ENCODE results near the gene KCNMB4. TPM values are rescaled to one million over a fixed set of nuclear protein-coding genes. Genes with fewer than 3 reads are reported as not detected.
A peak's percentile ranks its signal among the peaks of the same experiment; 100 is the strongest.
"Not testable (repeated sequence)": the region's sequence is repeated elsewhere in the genome, so short reads cannot be mapped to it uniquely, and the experiment has no call there.

KCNMB4 gene
- polyA plus RNA-seq, 3 donors, result 20.1 to 24.7 (median 22.9) TPM

DNA sequence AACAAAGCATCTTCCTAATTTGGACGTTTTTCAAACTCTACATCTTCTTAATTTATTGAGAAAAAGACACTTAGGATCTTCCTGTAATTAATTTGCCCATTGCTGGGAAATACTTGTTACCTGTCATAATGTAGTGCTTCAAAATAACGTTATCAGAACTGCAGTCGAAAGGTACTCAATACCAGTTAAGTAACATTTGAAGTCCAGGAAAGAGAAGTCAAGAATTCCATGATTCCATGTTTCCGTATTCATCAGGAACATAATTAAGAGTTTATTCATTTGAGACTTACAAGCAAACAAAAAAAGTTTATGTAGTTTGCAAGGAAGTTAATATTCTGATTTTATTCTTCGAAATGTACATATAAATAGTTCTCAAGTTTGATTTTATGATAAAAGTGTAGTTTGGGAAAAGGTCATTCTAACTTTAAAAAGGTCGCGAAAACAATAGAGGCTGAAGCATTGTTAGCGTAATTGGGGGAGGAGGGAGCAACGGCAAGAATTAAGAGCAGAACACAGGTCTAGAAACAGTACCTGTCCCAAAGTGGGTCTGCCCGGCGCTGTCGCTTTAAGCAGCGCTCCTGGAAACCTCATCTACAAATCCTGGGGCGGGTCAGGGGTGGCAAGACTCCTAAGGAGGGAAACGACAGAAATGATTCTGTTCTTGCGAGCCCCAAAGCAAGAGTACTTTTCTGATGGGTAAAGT is 1.2 kb upstream of the KCNMB4 start:
- peak; percentile 7 for DNase-seq

DNA sequence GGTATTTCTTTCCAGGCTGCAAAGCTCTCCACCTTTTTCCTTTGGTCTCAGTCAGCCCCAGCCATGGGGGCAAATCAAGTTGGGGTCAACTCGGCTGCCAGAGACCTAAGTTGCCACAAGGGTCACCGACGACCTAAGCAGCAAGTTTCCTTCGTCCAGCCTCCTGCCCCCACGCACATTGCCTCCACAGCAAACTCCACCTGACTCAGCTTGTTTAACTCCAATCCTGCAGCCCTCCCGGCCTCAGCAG is 767 bp upstream of the KCNMB4 start:
- peak; percentile 17 for DNase-seq

DNA sequence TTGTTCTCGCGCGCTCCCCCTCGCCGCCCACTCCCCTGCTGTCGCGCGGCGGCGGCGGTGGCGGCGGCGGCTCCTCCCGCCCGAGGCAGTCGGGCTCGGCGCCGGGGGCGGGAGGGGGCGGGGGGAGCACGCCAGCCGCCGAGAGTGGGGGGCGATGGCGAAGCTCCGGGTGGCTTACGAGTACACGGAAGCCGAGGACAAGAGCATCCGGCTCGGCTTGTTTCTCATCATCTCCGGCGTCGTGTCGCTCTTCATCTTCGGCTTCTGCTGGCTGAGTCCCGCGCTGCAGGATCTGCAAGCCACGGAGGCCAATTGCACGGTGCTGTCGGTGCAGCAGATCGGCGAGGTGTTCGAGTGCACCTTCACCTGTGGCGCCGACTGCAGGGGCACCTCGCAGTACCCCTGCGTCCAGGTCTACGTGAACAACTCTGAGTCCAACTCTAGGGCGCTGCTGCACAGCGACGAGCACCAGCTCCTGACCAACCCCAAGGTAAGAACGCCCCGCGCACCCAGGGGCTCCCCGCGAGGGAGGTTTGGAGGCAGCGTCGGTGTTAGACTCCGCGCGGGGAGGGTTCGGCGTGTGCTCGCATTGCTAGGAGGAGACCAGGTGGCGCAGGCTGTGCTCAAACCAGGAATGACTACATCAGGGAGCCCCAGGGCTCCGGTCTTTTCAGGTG is 629 bp downstream of the KCNMB4 start:
- peak; percentile 42 for DNase-seq

DNA sequence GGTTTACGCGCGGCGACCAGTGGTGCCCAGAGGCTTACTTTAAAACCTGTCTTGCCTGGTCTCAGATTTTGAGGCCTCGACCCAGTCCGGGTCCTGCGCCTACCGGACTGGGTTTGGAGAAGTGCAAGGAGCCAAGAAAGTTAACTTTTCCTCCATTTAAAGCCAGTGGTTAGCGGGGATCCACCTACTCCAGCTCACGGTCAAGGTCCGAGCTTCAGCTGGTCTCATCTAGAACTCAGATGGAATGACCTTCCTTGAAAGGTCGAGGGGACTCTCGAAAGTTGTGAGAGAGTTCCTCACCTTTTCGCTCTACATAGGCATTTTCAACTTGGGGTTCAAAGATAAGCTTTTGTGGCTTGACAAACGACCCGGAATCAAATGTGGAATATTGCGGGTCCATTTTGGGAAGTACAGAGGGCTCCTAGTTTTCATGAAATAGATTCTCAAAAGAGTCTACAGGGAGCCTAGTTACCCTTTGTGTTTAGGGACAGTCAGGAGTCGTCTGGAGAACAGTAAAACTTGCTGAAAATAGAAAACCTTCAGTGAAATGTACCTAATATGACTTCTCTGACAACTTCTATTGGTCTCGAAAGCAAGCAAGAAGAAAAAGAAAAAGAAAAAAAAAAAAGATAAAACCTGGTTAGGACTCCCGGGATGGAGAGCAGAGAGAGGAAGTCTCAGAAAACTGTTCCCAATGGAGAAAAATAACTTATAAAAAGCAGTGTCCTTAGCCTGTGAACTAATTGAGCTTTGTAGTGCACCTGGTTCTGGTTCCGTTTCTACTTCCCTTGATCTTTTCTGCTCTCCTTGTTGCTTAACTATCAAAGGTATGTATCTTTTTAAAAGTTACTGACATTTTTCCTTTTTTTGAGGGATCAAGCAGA is 1.4 kb downstream of the KCNMB4 start:
- peak; percentile 20 for DNase-seq

DNA sequence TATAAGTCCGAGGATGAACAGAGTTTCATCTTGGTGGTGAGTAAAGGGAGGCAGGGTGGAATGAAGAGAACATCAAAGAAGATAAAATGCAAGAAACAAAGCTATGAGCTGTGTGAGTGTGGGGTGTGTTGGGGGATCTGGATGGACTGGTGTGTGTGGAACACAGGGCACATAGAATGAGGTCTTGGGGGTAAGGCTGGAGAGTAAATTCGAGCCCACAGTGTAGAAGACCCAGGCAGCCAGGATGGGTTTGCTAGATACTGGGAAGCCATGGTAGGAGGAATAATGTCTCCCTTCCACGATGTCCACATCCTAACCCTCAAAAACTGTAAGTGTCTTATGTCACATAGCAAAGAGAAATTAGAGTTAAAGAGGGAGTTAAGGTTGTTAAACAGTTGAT is 6.8 kb downstream of the KCNMB4 start:
- DNase-seq, result no peak

DNA sequence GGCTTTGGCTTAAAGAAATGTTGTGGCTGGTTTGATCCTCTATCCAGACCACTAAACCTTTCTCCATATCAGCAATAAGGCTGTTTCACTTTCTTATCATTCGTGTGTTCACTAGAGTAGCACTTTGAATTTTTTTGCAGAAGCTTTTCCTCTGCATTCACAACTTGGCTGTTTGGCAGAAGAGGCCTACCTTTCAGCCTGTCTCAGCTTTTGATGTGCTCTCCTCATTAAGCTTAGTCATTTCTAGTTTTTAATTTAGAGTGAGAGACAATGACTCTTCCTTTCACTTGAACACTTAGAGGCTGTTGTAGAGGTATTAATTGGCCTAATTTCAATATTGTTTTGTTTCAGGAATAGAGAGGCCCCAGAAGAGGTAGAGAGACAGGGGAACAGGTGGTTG is 13.8 kb downstream of the KCNMB4 start:
- DNase-seq, result no peak

DNA sequence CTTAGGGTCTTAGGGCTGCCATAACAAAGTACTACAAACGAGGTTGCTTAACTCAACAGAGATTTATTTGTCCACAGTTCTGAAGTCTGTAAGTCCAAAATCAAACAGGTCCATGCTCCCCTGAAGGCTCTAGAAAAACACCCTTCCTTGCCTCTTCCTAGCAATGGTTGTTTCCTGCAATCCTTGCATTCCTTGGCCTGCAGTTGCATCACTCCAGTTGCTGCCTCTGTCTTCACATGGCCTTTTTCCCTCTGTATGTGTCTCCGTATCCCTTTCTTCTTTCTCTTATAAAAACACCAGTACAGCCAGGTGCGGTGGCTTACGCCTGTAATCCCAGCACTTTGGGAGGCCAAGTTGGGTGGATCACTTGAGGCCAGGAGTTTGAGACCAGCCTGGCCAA is 17.4 kb downstream of the KCNMB4 start:
- DNase-seq, result no peak

DNA sequence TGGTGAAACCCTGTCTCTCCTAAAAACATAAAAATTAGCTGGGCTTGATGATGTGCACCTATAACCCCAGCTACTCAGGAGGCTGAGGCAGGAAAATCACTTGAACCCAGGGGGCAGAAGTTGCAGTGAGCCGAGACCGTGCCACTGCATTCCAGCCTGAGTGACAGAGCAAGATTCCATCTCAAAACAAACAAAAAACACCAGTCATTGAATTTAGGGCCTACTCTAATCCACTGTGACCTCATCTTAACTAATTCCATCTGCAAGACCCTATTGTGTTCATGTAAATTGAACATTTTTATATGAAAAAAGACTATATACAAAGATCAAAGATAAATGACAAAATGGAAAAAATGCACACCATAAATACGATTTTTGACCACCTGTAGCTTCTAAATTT is 17.8 kb downstream of the KCNMB4 start:
- no peak for DNase-seq

DNA sequence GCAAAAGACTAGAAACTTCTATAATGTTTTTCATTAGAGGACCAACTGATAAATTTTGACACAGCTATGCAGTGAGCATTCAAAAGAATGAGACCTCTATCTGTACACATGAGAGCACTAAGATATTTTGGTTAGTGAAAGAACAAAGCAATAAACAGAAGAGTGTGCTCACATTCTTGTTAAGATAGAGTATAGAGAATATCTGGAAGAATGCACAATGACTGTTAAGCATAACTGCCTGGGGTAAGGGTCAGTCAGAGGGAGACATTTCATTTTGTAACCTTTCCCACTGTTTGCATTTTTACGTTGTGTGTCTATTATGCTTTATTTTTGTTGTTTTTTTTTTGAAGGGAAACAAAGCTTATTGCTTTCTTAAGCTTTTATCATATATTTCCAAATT is 20.7 kb downstream of the KCNMB4 start:
- DNase-seq, result no peak

DNA sequence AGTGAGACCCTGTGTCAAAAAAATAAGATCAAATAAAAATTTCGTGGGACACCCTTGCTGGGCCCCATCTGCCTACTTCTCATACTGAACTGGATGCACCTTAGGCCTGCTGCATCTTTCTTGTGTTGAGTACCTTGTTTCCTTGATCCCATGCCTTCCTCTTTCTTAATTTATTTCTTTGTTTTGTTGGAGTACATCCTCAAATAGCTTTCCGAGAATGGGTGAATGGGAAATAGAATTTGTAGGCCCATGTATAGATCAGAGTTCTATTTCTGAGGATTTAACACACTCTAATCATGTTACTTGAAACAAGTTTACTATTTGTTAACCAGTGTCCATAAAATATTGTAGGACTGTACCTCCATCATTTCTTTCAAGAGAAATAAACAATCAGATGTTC is 23.6 kb downstream of the KCNMB4 start:
- DNase-seq, result no peak

DNA sequence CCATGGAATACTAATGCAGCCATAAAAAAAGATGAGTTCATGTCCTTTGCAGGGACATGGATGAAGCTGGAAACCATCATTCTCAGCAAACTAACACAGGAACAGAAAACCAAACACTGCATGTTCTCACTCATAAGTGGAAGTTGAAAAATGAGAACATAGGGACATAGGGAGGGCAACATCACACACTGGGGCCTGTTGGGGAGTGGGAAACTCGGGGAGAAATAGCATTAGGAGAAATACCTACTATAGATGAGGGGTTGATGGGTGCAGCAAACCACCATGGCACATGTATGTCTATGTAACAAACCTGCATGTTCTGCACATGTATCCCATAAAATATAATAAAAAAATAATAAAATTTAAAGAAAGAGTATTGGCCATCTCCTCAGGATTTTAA is 26.5 kb downstream of the KCNMB4 start:
- DNase-seq, result not testable (repeated sequence)

DNA sequence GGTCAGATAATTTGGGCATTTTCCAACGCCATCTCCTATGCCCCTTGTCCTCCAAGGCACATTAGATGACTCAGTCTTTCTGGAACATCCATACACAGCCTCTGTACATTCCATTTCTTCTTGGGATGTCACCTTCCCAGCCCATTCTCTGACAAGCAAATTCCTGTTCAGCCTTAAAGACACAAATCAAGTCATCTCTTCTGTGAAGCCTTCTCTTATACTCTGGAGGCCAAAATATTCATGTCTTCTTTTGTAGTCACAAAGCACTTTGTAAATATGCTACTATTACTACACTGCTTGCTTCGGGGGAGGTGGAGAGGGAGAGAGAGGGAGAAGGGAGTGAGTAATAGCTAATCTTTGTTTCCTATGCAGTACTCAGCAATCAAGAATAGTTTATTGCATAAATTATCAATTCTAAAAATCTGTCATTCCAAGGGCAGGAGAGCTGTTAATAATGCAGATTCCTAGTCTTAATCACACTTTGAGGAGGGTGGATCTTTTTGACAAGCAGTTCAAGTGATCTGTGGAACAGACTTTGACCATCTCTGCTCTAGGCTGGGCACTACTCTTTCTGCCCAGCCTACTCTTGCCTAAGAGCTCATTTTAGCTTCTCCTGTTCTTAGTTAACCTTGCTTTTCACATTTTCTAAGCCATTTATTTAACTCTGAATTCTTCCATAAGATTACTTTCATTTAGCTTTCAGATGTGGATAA is 27.9 kb downstream of the KCNMB4 start:
- DNase-seq, result no peak

DNA sequence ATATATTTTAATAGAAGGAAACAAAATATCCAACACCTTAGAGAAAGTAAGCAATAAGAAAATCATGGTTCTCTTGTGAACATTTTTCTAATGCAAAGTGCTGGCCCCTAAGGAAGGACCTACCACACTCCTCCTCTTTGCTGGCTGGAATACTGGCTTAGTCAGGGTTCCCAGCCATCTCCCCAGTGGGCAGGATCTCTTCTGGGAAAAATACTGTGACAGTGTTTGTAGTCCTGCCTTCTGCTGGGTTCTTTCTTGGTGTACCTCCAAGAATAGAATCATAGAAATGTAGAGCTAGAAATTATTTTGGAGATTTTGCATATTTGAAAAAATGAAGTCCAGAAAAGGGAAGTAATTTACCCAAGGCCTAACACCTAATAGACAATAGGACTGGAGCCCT is 31.9 kb downstream of the KCNMB4 start:
- no peak for DNase-seq

DNA sequence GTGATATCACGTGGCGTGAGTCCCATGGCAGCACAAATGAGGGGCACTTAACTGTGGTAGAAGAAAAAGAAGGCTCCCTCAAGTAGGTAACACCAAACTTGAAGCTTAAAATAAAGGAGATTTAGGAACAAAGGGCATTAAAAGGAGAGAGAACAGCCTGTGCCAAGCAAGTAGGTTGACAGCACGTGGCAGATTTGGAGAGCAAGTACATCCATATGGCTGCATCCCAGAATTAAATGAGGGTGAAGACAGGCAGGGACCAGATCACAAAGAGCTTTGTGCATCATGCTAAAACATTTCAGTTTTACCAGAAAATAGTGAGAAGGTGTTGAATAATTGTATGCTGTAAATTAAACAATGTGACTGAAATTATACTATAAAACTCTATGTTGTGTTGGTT is 32.8 kb downstream of the KCNMB4 start:
- no peak for DNase-seq

DNA sequence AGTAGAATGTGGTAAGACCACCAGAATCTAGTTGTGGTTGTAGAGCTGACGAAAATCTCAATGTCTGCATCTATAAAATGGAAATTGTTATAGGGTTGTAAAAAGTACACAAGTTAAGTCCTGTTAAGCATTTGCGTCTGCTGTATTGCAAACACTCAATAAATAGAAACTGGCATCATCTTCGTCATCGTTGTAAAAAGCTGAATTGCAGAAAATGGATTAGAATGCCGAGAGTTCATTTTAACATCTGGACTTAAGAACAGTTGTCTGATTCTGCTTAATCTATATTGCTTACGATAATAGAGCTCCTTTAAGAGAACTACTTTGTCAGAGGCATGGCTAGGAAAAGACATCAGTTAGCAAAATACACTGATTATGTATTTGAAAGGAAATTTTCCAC is 33.2 kb downstream of the KCNMB4 start:
- DNase-seq, result no peak

DNA sequence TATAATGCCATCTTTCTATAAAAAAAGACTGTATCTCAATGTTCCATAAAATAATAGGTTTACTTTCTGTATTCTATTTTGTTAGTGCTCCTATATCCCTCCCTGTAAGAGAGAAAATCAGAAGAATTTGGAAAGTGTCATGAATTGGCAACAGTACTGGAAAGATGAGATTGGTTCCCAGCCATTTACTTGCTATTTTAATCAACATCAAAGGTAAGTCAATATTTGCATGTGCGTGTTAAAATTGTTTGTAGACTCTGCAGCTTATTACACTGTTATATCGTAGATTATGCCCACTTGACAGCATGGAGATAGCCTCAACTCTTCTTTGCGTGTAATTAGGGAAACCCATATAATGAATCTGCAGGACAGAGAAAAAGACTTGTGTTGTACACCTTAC is 34.0 kb downstream of the KCNMB4 start:
- no peak for DNase-seq

DNA sequence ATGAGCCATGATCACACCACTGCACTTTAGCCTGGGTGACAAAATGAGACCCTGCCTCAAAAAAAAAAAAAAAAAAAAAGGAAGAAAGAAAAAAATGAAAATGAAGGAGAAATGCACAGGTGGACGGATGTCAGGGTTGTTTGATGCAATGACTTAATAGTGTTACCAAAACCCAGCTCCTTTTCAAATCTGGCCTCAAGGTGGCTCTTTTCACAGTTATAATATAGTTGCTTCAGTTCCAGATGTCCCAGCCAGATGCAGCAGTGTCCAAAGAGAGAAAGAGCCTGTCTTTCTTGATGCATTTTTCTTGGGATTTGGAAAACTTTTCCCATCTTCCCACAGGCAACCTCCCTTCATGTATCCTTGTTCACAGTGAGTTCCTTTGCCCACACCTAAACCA is 36.5 kb downstream of the KCNMB4 start:
- no peak for DNase-seq

DNA sequence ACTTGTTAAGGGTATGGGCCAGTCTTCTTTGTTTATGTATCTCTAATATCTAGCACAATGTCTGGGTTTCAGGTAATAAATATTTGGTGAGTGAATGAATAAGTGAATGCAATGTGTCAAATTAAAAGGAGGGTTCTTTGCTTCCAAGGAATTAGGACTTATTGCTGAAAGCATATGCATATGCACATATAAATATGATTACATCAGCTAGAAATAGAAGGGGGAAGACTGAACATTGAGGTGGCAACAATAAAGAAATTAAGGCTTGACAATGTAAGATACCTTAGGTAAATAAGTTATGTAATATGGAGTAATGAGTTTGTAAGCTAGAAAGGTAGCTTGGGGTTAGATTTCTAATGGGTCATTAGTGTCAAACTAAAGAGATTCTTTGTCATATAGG is 37.7 kb downstream of the KCNMB4 start:
- no peak for DNase-seq

DNA sequence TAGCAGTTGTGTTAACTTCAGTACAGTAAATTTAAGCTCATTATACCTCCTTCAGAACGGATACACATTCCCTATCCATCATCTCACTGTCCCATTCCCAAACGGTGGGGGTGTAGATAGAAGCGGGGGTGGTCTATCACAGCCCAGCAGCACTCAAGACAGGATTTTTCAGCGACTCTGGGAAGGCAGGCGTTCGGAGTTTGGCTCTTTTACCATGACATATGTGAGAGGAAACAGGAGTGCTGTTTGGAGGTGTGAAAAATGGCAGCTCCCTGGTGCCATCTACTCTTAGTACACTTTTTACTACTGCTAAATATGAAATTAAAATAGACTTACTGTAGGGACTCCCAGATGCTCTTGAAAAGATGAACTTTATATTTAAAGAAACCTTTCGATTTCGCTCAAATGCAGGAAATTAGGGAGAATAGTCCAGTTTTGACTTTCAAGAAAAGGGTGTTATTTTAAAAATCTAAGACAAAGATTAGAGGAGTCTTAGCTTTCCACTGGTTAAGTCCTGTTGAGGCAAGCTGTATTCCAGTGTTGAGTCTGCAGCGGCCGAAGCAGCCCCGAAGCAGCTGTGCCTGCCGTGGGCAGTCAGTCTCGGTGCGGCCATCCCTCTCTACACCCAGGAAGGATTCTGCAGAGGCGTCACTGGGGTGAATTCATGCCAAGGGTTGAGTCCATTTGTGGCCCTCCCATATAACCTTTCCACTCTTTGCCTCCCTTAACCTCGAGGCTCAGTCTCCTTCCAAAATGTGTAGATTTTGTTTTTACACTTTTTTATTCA is 42.1 kb downstream of the KCNMB4 start:
- DNase-seq, result no peak

DNA sequence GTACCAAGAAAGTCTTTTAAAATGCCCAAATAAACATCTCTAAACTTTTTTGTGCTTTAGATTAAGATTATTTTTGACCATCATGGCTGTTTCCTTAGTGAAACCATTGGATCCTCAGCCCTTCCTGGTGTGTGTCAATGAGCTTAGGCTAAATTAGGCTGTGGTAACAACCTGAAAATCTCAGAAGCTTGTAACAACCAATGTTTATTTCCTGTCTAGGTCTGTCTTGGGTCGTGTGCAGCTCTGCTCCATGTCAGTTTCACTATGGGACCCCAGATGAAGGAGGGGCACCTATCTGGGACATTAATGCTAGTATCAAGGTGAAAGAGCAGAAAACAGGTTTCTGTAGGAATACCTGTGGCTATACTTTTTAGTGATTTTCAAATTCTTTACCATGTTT is 49.9 kb downstream of the KCNMB4 start:
- DNase-seq, result no peak

DNA sequence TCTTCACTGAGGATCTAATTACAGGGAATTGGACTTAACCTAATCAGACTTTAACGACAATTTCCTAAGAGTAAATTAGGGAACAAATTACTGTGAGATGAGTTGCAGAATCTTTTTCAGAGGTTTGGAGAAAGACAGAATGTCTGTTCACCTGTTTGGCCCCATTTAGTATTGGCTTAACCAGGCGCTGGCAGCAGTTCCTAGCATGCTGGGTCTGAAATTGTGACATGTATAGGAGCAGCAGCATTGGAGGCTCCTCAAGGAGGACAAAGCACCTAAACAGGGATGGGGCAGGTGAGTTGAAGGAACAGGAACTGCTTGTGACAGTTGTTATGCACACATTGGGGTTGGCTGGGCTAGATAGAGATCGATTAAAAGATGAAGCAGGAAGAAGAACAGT is 51.0 kb downstream of the KCNMB4 start:
- DNase-seq, result no peak

DNA sequence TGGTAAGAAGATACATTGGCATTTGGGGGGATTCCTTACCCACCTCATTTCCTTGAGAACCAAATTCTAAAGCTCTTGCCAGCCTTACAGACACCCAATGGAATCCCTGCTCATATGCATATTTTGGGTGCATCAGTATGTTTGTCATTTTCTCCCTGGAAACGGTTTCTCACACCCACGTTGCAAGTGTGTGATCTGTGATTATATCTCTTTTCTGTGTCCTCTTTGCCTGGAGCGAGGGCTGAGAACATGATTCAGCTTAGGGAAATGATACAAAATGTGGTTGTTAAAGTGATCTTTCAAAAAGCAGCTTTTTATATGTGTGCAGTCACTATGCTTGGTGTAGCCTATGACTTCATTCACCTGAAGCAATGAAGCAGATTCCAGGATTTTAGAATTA is 52.0 kb downstream of the KCNMB4 start:
- DNase-seq, result no peak

Measured in renal pelvis (tissue), 4 donors.